Measurements from ENCODE around the gene UXS1. TPM values are rescaled to one million over a fixed set of nuclear protein-coding genes. Genes with fewer than 3 reads are reported as not detected.

Gene UXS1
- total and polyA plus RNA-seq, 2 of the 8 experiments (the other 6 are each of a cell fraction or from before 2014, with no cell fraction given): 44.5 to 63.4 TPM

DNA sequence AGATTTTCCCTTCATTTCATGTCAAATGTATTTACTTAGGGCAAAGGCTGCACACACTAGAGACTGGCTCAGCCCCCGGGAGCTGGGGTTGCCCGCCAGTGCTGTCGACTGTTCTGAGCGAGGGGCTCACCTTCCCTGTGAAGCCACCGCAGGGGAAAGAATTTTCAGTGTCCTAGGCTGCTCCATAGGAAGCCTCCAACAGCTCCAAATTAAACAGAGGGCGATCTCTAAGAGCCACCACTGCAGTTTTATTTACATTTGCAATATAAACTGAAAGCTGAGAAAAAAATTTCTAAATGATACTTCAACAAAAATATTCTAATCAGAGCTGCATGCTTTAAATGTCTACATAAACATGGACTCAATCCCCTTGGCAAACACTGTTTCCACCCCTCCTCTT is 54.0 kb downstream of the UXS1 start:
- Histone ChIP-seq H3K79me2 (ENCODE audit: control insufficient read depth in 1 of 2, insufficient read depth in 2 of 2, low read length in 2 of 2) (peaks cover 3 to 32% of the 10 kb centered on the region in 2 experiments; a peak in 3 of 4 replicates), H3K4me1 (replicated peaks in 1 of 4; ENCODE audit: control insufficient read depth in 3 of 4, insufficient read depth in 4 of 4, low read length in 3 of 4) (peaks cover 3 to 8% (median 5%) of the 10 kb centered on the region in 4 experiments; a peak in 6 of 7 replicates), H2AK5ac (ENCODE audit: low read depth, low read length) (no peak overlapping the region), H3K9ac (replicated peaks in 1 of 4; ENCODE audit: extremely low read depth in 1 of 4, low read depth in 3 of 4, low read length in 3 of 4) (no peak overlapping the region), H4K91ac (replicated peaks; ENCODE audit: insufficient read length, low read length) (no peak overlapping the region), H3K23ac (ENCODE audit: insufficient read length) (no peak overlapping the region), H2BK120ac (replicated peaks; ENCODE audit: low read depth, low read length) (no peak overlapping the region), H2BK15ac (ENCODE audit: low read length) (no peak overlapping the region), H2BK12ac (ENCODE audit: low read depth, low read length) (no peak overlapping the region), H4K5ac (ENCODE audit: insufficient read length, low read depth, low read length) (no peak overlapping the region), H2BK5ac (ENCODE audit: low read depth, low read length) (no peak overlapping the region), H3K4me2 (ENCODE audit: insufficient read depth in 1 of 2, low read depth in 2 of 2, low read length in 2 of 2) (no peak overlapping the region), H3K14ac (ENCODE audit: insufficient read length) (no peak overlapping the region), H4K8ac (ENCODE audit: extremely low read depth, insufficient read depth, low read length) (no peak overlapping the region), H4K20me1 (replicated peaks in 1 of 2; ENCODE audit: control insufficient read depth in 1 of 2, insufficient read depth in 2 of 2, low read length in 2 of 2) (peaks cover 0 to 2% of the 10 kb centered on the region in 2 experiments), H3K79me1 (ENCODE audit: low read depth, low read length) (peaks cover 6% of the 10 kb centered on the region), H3K27ac (ENCODE audit: low read depth, low read length) (no peak overlapping the region), H3K36me3 (ENCODE audit: control insufficient read depth in 2 of 4, insufficient read depth in 4 of 4, low read length in 3 of 4) (peaks cover 0 to 16% (median 2%) of the 10 kb centered on the region in 4 experiments; a peak in 4 of 8 replicates), H3K23me2 (ENCODE audit: low read depth, low read length) (no peaks in the 10 kb centered on the region), H3K4me3 (ENCODE audit: extremely low read depth in 1 of 4, insufficient read depth in 2 of 4, low read depth in 3 of 4, low read length in 4 of 4) (no peak overlapping the region), H3K9me3 (ENCODE audit: insufficient read depth in 2 of 2, low read depth in 1 of 2, low read length in 1 of 2) (no peaks in the 10 kb centered on the region; a peak in 1 of 4 replicates), H2BK20ac (ENCODE audit: low read length) (no peak overlapping the region), H3K18ac (ENCODE audit: extremely low read depth, low read length) (no peak overlapping the region), H3K56ac (replicated peaks; ENCODE audit: insufficient read length, low read depth, low read length) (no peak overlapping the region), H3K27me3 (replicated peaks in 1 of 4; ENCODE audit: control insufficient read depth in 3 of 4, extremely low read depth in 1 of 4, insufficient read depth in 3 of 4, low read length in 3 of 4) (no peaks in the 10 kb centered on the region), H2AFZ (ENCODE audit: low read length) (no peak overlapping the region), H3K4ac (replicated peaks; ENCODE audit: insufficient read length, low read depth, low read length) (no peak overlapping the region)
- DNase-seq (ENCODE audit: low read depth in 1 of 2, low spot score in 2 of 2) (no peak), FAIRE-seq (no peak)
- TF ChIP-seq ASH2L (IDR thresholded peaks at IDR 0.05; ENCODE audit: low read length) (no peak), BCL11A (IDR thresholded peaks at IDR 0.05; ENCODE audit: low read depth in 2 of 2, low read length in 2 of 2) (no peak), ZNF274 (IDR thresholded peaks at IDR 0.05; ENCODE audit: borderline replicate concordance, extremely low read depth, low read length) (no peak), EZH2 (IDR thresholded peaks at IDR 0.05; ENCODE audit: low read depth, low read length, severe bottlenecking) (no peak), CBX5 (IDR thresholded peaks at IDR 0.05; ENCODE audit: low read depth, low read length) (no peak), TEAD4 (IDR thresholded peaks at IDR 0.05; ENCODE audit: low read depth, low read length) (no peak), SUZ12 (IDR thresholded peaks at IDR 0.05; ENCODE audit: low read length) (no peak), HDAC2 (IDR thresholded peaks at IDR 0.05; ENCODE audit: borderline replicate concordance in 1 of 2, low read depth in 2 of 2, low read length in 2 of 2) (no peak)
- ChIA-PET POLR2A (ENCODE audit: partially characterized antibody) (interaction anchor here (0.6 kb wide), 2 partner anchors 89 to 805 kb away, joined by 3 read pairs; no protein-coding TSS in a partner anchor), CTCF (ENCODE audit: partially characterized antibody) (interaction anchor here (0.7 to 1.2 kb wide), 3 partner anchors 20 to 67 kb away, joined by 3 read pairs; no protein-coding TSS in a partner anchor)
- 95% methylated on average over 5 of the region's 6 CpGs; no CpG with 5 or more reads in 1 of the 2 experiments for WGBS, 2 experiments (ENCODE audit: extremely low coverage in 1 of 2, insufficient coverage in 1 of 2, insufficient read length in 1 of 2, insufficient replicate concordance in 2 of 2, low coverage in 1 of 2, low lambda C conversion rate in 2 of 2, missing lambda C conversion rate in 1 of 2)

Measured in H1 (cell line).